Heart left ventricle (tissue), 16 donors: Measurements from ENCODE around the gene FAM168A. TPM values are rescaled to one million over a fixed set of nuclear protein-coding genes. Genes with fewer than 3 reads are reported as not detected.

Source experiments
- ATAC-seq, 4 donors: fragments of 200-7000 bp; cut with Tn5 transposase; one replicate each; pipeline ENCODE4 v1.9.1; 2020 to 2022; ENCODE audit warnings: moderate library complexity in 4 of 4, mild to moderate bottlenecking in 3 of 4, moderate number of reproducible peaks in 1 of 4
- DNase-seq, 5 donors: peaks; one replicate each; pipeline ENCODE4 v3.0.0-alpha.2; 2020
- H3K27ac ChIP-seq, 12 donors: fragments of 200-600 bp; sonication (generic) in 4 of 12; one replicate each; pipeline versions ENCODE4 v1.5.0 to v1.8.0; 2016 to 2022; ENCODE audit warnings: mild to moderate bottlenecking in 2 of 12
- H3K27me3 ChIP-seq, 9 donors: fragments of 200-600 bp; sonication (generic) in 2 of 9; one replicate each; pipeline versions ENCODE4 v1.5.1 to v1.8.0; 2016 to 2022; ENCODE audit warnings: mild to moderate bottlenecking in 3 of 9
- H3K36me3 ChIP-seq, 9 donors: fragments of 200-600 bp; sonication (generic) in 2 of 9; one replicate each; pipeline versions ENCODE4 v1.5.0 to v1.8.0; 2018 to 2022; ENCODE audit warnings: mild to moderate bottlenecking in 2 of 9
- H3K4me1 ChIP-seq, 12 donors: fragments of 200-600 bp; sonication (generic) in 4 of 12; one replicate each; pipeline versions ENCODE4 v1.5.0 to v1.8.0; 2016 to 2022; ENCODE audit warnings: mild to moderate bottlenecking in 3 of 12
- H3K4me3 ChIP-seq, 12 donors: fragments of 200-600 bp; sonication (generic) in 4 of 12; one replicate each; pipeline versions ENCODE4 v1.5.0 to v1.8.0; 2017 to 2022; ENCODE audit warnings: mild to moderate bottlenecking in 9 of 12, moderate library complexity in 4 of 12
- H3K9me3 ChIP-seq, 12 donors: fragments of 200-600 bp; sonication (generic) in 4 of 12; one replicate each; pipeline versions ENCODE4 v1.5.0 to v1.8.0; 2016 to 2022; ENCODE audit warnings: mild to moderate bottlenecking in 1 of 12
- POLR2A ChIP-seq, 2 donors: fragments of 450-650 bp; IDR thresholded peaks; one replicate each; pipeline ENCODE4 v1.6.1; 2017; ENCODE audit warnings: antibody characterized with exemption in 2 of 2, mild to moderate bottlenecking in 2 of 2, moderate library complexity in 2 of 2
- WGBS, 4 donors: extraction: QIAGEN DNeasy Blood & Tissue Kit in 2 of 4; methylation state at CpG; one replicate each; pipeline versions ENCODE4 v1.1.5 to v1.1.7; 2013 to 2018; 5-methylcytosine and 5-hydroxymethylcytosine counted together
- intact Hi-C, 10 donors: fragments of 100-400 bp; cut with DNase I; formaldehyde crosslinking; loops; one replicate each; pipeline versions ENCODE4 v1.11.1 to v1.14.2; 2022
- polyA plus RNA-seq, 2 donors: library from polyadenylated mRNA; stranded (reverse); fragments of 200-250 nt; gene quantifications; one replicate each; pipeline ENCODE4 v1.2.3, GENCODE V29; 2013
- total RNA-seq, 9 donors: library from RNA; depleted of rRNA in 2 of 9; stranded (reverse); fragments of >200 nt in 2 of 9; fragmentation: NEBNext Ultra II Directional in 3 of 9; extraction: Animal tissue kit (Norgen Biotek cat#: 25700) in 3 of 9; gene quantifications; one replicate each; pipeline versions ENCODE4 v1.1.0 to v1.2.4, GENCODE V29; 2016 to 2023
- TF ChIP-seq, protein P1 (sequence below), 12 donors: fragments of 200-600 bp; sonication (generic) in 4 of 12; IDR thresholded peaks; one replicate each; pipeline versions ENCODE4 v1.5.0 to v1.8.0; 2018 to 2022; ENCODE audit warnings: antibody characterized with exemption in 12 of 12, mild to moderate bottlenecking in 5 of 12
- donor health status: ischemic (EF 13 %, LVEDD 7.1; RV severe dilation, severe dysfunction).
- donor health status: healthy with polysubstance abuse.
- donor health status: DM: no; HTN: yes; CAD: no.
- donor health status: DM: no; HTN: no; CAD: no.
- donor health status: ischemic (EF 25% LVEDD 6.9; RV normal size, moderate dysfunction).
- donor health status: ischemic (EF 25% LVEDD 5.7; RV mildly dilated, moderate dysfunction).
- donor health status: healthy.
- donor health status: DM: yes; HTN: yes; CAD: no.
- donor health status: ischemic (EF 35%, LVEDD 5.7; RV mildly dilated, moderate dysfunction).
- donor health status: nonischemic (EF 11% LVEDD 7.7; RV severe dilation, severe dysfunction).
- donor health status: DM: yes; HTN: yes; CAD: no.
- donor health status: PGD.
- donor health status: ischemic (EF 29% LVEDD 5.4; RV normal size, mild dysfunction).
- donor health status: nonischemic (EF 23%, LVEDD 6.1; RV moderate dilation, normal function).

FAM168A gene
- total and polyA plus RNA-seq, 11 donors = 9.0 to 39.1 (median 27.8) TPM

DNA sequence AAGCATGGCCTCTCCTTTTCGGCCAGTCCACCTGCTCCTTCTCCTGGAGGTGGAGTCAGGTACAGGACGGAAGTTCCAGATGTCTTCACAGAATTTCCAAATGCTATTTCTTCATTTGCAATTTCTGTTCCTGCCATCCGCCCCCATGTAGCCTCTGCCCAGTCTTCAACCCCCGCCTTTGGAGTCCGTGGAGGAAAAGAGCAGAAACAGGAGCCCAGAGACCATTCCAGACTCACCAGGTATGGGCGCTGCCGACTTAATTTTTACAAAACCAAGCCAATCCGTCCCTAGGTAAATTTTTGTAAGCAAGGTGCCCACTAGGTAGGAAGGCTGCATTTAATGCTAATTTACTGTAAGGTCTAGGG lies 192.8 kb downstream of the FAM168A start:
- 93 to 96% (median 94%) methylated on average over 8 of the region's 8 CpGs for WGBS, 4 donors
- intact Hi-C loops = loop anchor here in 9 of 10 donors (2.0 to 10.0 kb wide), 7 partner anchors 87 to 258 kb away; partner anchors contain the start of gene FAM168A (in 3 of the 9)
- ATAC-seq = no peak
- TF ChIP-seq, protein P1, sequence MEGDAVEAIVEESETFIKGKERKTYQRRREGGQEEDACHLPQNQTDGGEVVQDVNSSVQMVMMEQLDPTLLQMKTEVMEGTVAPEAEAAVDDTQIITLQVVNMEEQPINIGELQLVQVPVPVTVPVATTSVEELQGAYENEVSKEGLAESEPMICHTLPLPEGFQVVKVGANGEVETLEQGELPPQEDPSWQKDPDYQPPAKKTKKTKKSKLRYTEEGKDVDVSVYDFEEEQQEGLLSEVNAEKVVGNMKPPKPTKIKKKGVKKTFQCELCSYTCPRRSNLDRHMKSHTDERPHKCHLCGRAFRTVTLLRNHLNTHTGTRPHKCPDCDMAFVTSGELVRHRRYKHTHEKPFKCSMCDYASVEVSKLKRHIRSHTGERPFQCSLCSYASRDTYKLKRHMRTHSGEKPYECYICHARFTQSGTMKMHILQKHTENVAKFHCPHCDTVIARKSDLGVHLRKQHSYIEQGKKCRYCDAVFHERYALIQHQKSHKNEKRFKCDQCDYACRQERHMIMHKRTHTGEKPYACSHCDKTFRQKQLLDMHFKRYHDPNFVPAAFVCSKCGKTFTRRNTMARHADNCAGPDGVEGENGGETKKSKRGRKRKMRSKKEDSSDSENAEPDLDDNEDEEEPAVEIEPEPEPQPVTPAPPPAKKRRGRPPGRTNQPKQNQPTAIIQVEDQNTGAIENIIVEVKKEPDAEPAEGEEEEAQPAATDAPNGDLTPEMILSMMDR (IDR thresholded peaks at IDR 0.05) = no peak
- TF ChIP-seq POLR2A (IDR thresholded peaks at IDR 0.05) = no peak
- Histone ChIP-seq H3K27me3 (no peaks in the 10 kb centered on the region), H3K27ac (no peak overlapping the region), H3K9me3 (no peaks in the 10 kb centered on the region), H3K4me3 (no peak overlapping the region), H3K36me3 (peaks cover 0 to 61% (median 28%) of the 10 kb centered on the region in 9 donors), H3K4me1 (peaks cover 0 to 13% (median 6%) of the 10 kb centered on the region in 12 donors)
- no peak for DNase-seq

DNA sequence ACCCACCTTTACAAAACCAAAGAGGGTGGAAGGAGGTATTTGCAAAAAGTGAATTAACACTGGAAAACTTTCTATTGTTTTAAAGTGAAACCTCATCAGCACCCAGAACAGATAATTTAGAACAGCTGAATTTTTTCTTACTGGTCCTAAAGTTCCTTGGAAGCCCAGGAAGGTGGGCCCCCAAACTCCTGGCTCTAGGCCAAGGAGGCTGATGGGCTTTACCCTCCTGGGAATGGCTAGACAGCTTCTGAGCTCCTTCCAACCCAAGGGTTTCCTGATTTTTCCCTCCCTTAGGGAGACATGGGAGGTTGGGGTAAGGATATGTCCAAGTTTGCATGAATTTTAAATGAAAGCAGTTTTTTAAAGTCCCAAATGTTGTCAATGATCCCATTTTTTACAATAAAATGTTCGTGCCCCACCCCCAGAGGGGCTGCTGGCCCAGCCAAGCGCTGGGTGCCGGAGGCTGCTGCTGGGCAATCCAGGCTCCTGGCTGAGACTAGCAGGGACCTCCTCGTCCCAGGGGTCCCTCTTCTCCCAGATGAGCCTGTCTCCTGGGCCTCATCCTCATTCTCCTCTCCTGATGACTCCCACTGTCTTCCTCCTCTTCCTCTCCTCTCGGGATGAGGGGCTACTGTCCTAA lies 193.3 kb downstream of the FAM168A start:
- Histone ChIP-seq H3K27me3 (no peaks in the 10 kb centered on the region), H3K4me3 (no peak overlapping the region), H3K4me1 (peaks cover 0 to 14% (median 7%) of the 10 kb centered on the region in 12 donors), H3K27ac (peak overlapping the region in 2 of 12 donors; percentile 9 to 13), H3K36me3 (peaks cover 0 to 56% (median 28%) of the 10 kb centered on the region in 9 donors), H3K9me3 (no peaks in the 10 kb centered on the region)
- 88 to 93% (median 89%) methylated on average over 5 of the region's 5 CpGs for WGBS, 4 donors
- no peak for TF ChIP-seq POLR2A (IDR thresholded peaks at IDR 0.05)
- TF ChIP-seq, protein P1 (IDR thresholded peaks at IDR 0.05) = no peak
- intact Hi-C loops = loop anchor here (1.0 to 10.0 kb wide), 10 partner anchors 88 to 258 kb away; partner anchors contain the start of gene FAM168A (in 5 of the 10)
- ATAC-seq (no peak), DNase-seq (no peak)

GRCh38 chr11:73404048-73404447 lies 193.9 kb downstream of the FAM168A start:
- peaks cover 0 to 50% (median 22%) of the 10 kb centered on the region in 9 donors for H3K36me3 ChIP-seq
- peak overlapping the region in 8 of 12 donors; percentile 4 to 68 (median 24) for H3K27ac ChIP-seq
- no peaks in the 10 kb centered on the region for H3K9me3 ChIP-seq
- H3K27me3 ChIP-seq = no peaks in the 10 kb centered on the region
- H3K4me3 ChIP-seq = no peak overlapping the region
- ATAC-seq = peak; percentile 80 to 92 (median 88)
- TF ChIP-seq, protein P1 (IDR thresholded peaks at IDR 0.05) = peak; percentile 62 to 89 (median 80)
- no peak for TF ChIP-seq POLR2A (IDR thresholded peaks at IDR 0.05)
- H3K4me1 ChIP-seq = peaks cover 0 to 18% (median 11%) of the 10 kb centered on the region in 12 donors
- WGBS, 4 donors = 38 to 60% (median 44%) methylated on average over 4 of the region's 4 CpGs
- peak; percentile 73 to 85 (median 79) for DNase-seq
- intact Hi-C loops = loop anchor here (1.0 to 10.0 kb wide), 9 partner anchors 191 to 259 kb away; partner anchors contain the start of gene FAM168A (in 5 of the 10)

- Histone ChIP-seq H3K27me3 (no peaks in the 10 kb centered on the region), H3K4me3 (no peak overlapping the region), H3K9me3 (no peaks in the 10 kb centered on the region), H3K4me1 (peaks cover 0 to 23% (median 15%) of the 10 kb centered on the region in 12 donors), H3K27ac (peak overlapping the region in 8 of 12 donors; percentile 4 to 68 (median 24)), H3K36me3 (peaks cover 0 to 47% (median 19%) of the 10 kb centered on the region in 9 donors)
- DNase-seq = no peak
- peak in 2 of 4 donors; percentile 2 to 9 for ATAC-seq
- TF ChIP-seq, protein P1 (IDR thresholded peaks at IDR 0.05) = no peak
- no peak for TF ChIP-seq POLR2A (IDR thresholded peaks at IDR 0.05)
- WGBS, 4 donors = 85 to 92% (median 89%) methylated on average over 5 of the region's 5 CpGs
- intact Hi-C loops = loop anchor here in 7 of 10 donors (2.0 to 10.0 kb wide), 5 partner anchors 191 to 259 kb away; partner anchors contain the start of gene FAM168A (in 4 of the 7)
These were observed 194.4 kb downstream of the FAM168A start for GRCh38 chr11:73403541-73403940.
